Measurements from ENCODE around the gene RASSF6. TPM values are rescaled to one million over a fixed set of nuclear protein-coding genes. Genes with fewer than 3 reads are reported as not detected.

The RASSF6 gene
- polyA plus RNA-seq, 1 donor from 2014 or later = not detected

DNA sequence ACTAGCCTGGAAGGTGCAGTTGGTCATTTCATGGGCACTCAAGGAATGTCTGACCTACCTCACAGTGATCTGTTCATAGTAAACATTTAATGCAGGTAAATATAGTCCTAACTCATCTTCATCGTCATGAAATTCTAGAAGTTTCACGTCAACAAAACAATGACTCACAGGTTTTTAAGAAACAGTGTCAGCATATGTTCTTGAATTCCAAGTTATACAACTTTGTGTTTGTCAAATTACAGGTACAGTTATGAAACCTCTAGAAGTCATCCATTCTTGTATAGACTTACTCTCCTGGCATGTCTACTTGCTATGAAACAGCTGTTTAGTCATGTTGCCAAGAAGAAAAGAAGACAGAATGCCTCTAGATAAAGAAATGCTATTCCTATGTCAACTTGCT lies 92.1 kb downstream of the RASSF6 start:
- Histone ChIP-seq H3K27ac (ENCODE audit: low read length) (no peak overlapping the region), H3K36me3 (ENCODE audit: insufficient read depth, low read length) (no peaks in the 10 kb centered on the region)
- TF ChIP-seq, protein P1, sequence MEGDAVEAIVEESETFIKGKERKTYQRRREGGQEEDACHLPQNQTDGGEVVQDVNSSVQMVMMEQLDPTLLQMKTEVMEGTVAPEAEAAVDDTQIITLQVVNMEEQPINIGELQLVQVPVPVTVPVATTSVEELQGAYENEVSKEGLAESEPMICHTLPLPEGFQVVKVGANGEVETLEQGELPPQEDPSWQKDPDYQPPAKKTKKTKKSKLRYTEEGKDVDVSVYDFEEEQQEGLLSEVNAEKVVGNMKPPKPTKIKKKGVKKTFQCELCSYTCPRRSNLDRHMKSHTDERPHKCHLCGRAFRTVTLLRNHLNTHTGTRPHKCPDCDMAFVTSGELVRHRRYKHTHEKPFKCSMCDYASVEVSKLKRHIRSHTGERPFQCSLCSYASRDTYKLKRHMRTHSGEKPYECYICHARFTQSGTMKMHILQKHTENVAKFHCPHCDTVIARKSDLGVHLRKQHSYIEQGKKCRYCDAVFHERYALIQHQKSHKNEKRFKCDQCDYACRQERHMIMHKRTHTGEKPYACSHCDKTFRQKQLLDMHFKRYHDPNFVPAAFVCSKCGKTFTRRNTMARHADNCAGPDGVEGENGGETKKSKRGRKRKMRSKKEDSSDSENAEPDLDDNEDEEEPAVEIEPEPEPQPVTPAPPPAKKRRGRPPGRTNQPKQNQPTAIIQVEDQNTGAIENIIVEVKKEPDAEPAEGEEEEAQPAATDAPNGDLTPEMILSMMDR (IDR thresholded peaks at IDR 0.05; ENCODE audit: poor library complexity, severe bottlenecking) = no peak
- no peak for TF ChIP-seq POLR2AphosphoS5 (IDR thresholded peaks at IDR 0.05)
- no peak for TF ChIP-seq EP300 (conservative IDR thresholded peaks at IDR 0.05; ENCODE audit: poor library complexity, severe bottlenecking)
- TF ChIP-seq TAF1 (IDR thresholded peaks at IDR 0.05; ENCODE audit: low read depth) = no peak
- TF ChIP-seq, protein P2, sequence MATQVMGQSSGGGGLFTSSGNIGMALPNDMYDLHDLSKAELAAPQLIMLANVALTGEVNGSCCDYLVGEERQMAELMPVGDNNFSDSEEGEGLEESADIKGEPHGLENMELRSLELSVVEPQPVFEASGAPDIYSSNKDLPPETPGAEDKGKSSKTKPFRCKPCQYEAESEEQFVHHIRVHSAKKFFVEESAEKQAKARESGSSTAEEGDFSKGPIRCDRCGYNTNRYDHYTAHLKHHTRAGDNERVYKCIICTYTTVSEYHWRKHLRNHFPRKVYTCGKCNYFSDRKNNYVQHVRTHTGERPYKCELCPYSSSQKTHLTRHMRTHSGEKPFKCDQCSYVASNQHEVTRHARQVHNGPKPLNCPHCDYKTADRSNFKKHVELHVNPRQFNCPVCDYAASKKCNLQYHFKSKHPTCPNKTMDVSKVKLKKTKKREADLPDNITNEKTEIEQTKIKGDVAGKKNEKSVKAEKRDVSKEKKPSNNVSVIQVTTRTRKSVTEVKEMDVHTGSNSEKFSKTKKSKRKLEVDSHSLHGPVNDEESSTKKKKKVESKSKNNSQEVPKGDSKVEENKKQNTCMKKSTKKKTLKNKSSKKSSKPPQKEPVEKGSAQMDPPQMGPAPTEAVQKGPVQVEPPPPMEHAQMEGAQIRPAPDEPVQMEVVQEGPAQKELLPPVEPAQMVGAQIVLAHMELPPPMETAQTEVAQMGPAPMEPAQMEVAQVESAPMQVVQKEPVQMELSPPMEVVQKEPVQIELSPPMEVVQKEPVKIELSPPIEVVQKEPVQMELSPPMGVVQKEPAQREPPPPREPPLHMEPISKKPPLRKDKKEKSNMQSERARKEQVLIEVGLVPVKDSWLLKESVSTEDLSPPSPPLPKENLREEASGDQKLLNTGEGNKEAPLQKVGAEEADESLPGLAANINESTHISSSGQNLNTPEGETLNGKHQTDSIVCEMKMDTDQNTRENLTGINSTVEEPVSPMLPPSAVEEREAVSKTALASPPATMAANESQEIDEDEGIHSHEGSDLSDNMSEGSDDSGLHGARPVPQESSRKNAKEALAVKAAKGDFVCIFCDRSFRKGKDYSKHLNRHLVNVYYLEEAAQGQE (IDR thresholded peaks at IDR 0.05; ENCODE audit: borderline replicate concordance) = no peak
- no peak for TF ChIP-seq MXI1 (conservative IDR thresholded peaks at IDR 0.05; ENCODE audit: poor library complexity, severe bottlenecking)
- no peak for TF ChIP-seq EZH2 (IDR thresholded peaks at IDR 0.05; ENCODE audit: borderline replicate concordance, insufficient read depth, low read length, poor library complexity, severe bottlenecking)
- no peak for TF ChIP-seq RAD21 (conservative IDR thresholded peaks at IDR 0.05)
- no peak for TF ChIP-seq SMC3 (conservative IDR thresholded peaks at IDR 0.05; ENCODE audit: poor library complexity)

DNA sequence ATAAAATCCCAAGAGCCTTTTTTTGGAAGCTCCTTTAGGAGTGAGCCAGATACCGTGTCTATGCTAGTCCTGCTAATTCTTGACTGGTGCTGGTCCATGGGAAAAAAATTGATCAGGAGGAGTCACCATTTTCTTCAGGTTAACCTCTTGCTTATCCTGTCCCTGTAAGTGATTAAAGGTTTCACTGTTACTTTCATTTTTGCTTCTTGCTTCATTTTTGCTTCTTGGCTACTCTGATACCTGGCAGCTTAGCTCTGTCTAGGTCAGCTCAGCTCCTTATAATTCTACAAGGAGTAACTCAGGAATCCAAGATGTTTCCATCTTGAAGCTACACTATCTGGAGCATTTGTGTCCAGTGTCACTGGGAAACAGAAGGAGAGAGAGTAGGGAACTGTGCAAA lies 93.0 kb downstream of the RASSF6 start:
- Histone ChIP-seq H3K9me3 (ENCODE audit: low read length) (no peaks in the 10 kb centered on the region), H2AFZ (ENCODE audit: low read depth, low read length) (no peak overlapping the region)

More for the DNA sequence above, 92.1 kb downstream of the RASSF6 start:
- H3K79me2 ChIP-seq (replicated peaks; ENCODE audit: insufficient read depth, low read length) = no peaks in the 10 kb centered on the region
- no peaks in the 10 kb centered on the region for H3K9me3 ChIP-seq (ENCODE audit: low read length)
- no peaks in the 10 kb centered on the region for H4K20me1 ChIP-seq (ENCODE audit: insufficient read depth)
- no peak overlapping the region for H2AFZ ChIP-seq (ENCODE audit: low read depth, low read length)
- H3K4me3 ChIP-seq (ENCODE audit: low read length) = no peak overlapping the region
- no peak overlapping the region for H3K9ac ChIP-seq (ENCODE audit: low read length)
- no peaks in the 10 kb centered on the region for H3K27me3 ChIP-seq (ENCODE audit: insufficient read depth, low read depth, low read length)
- no peaks in the 10 kb centered on the region for H3K9me2 ChIP-seq (ENCODE audit: insufficient read depth, low read length)
- H3K4me2 ChIP-seq (ENCODE audit: low read length) = no peak overlapping the region
- no peaks in the 10 kb centered on the region for H3F3A ChIP-seq (ENCODE audit: insufficient read depth, low read length, poor library complexity, severe bottlenecking)

DNA sequence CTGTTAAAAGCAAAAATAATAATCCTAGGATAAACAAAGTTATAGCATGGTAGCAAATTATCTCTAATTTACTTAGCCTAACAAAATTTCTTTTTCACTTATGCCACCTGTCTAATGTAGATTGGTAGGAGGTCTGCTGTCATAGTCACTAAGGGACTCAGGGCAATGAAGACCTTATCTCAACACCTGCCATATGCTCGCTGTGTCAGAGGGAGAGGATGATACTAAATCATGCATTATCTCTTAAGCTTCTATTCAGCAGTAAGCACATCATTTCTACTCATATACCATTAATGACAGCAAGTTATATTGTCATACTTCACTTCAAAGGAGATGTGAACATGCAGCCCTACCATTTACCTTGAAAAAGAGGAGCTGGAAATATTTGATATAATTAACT lies 94.6 kb downstream of the RASSF6 start:
- Histone ChIP-seq H3F3A (ENCODE audit: insufficient read depth, low read length, poor library complexity, severe bottlenecking) (no peaks in the 10 kb centered on the region), H3K4me2 (ENCODE audit: low read length) (peak overlapping the region; percentile 51), H3K9me2 (ENCODE audit: insufficient read depth, low read length) (no peaks in the 10 kb centered on the region), H3K9ac (ENCODE audit: low read length) (no peak overlapping the region), H3K9me3 (ENCODE audit: low read length) (no peaks in the 10 kb centered on the region), H3K4me3 (ENCODE audit: low read length) (peak overlapping the region; percentile 36), H3K27me3 (ENCODE audit: insufficient read depth, low read depth, low read length) (no peaks in the 10 kb centered on the region), H3K27ac (ENCODE audit: low read length) (peak overlapping the region; percentile 75), H4K20me1 (ENCODE audit: insufficient read depth) (no peaks in the 10 kb centered on the region), H3K79me2 (replicated peaks; ENCODE audit: insufficient read depth, low read length) (no peaks in the 10 kb centered on the region), H2AFZ (ENCODE audit: low read depth, low read length) (no peak overlapping the region), H3K36me3 (ENCODE audit: insufficient read depth, low read length) (no peaks in the 10 kb centered on the region)
- peak; percentile 34 for TF ChIP-seq POLR2AphosphoS5 (IDR thresholded peaks at IDR 0.05)
- TF ChIP-seq RAD21 (conservative IDR thresholded peaks at IDR 0.05) = no peak
- TF ChIP-seq TAF1 (IDR thresholded peaks at IDR 0.05; ENCODE audit: low read depth) = no peak
- TF ChIP-seq MXI1 (conservative IDR thresholded peaks at IDR 0.05; ENCODE audit: poor library complexity, severe bottlenecking) = no peak

More for the DNA sequence above, 93.0 kb downstream of the RASSF6 start:
- Histone ChIP-seq H3K9me2 (ENCODE audit: insufficient read depth, low read length) (no peaks in the 10 kb centered on the region), H3K27me3 (ENCODE audit: insufficient read depth, low read depth, low read length) (no peaks in the 10 kb centered on the region), H3K4me2 (ENCODE audit: low read length) (no peak overlapping the region), H3K9ac (ENCODE audit: low read length) (no peak overlapping the region), H3F3A (ENCODE audit: insufficient read depth, low read length, poor library complexity, severe bottlenecking) (no peaks in the 10 kb centered on the region), H4K20me1 (ENCODE audit: insufficient read depth) (no peaks in the 10 kb centered on the region), H3K36me3 (ENCODE audit: insufficient read depth, low read length) (no peaks in the 10 kb centered on the region), H3K4me3 (ENCODE audit: low read length) (no peak overlapping the region), H3K79me2 (replicated peaks; ENCODE audit: insufficient read depth, low read length) (no peaks in the 10 kb centered on the region), H3K27ac (ENCODE audit: low read length) (no peak overlapping the region)
- no peak for TF ChIP-seq SMC3 (conservative IDR thresholded peaks at IDR 0.05; ENCODE audit: poor library complexity)
